NCI-H2081 treated with DMSO at 0.1 percent for 48 hours (cell line): ENCODE data around the gene CAD.
"Not testable (repeated sequence)": the region's sequence is repeated elsewhere in the genome, so short reads cannot be mapped to it uniquely, and the experiment has no call there.

ENCODE experiments used
- DNase-seq: peaks from one replicate; lab custom pipeline; 2025; lab: John Stamatoyannopoulos, UW

Gene CAD

DNA sequence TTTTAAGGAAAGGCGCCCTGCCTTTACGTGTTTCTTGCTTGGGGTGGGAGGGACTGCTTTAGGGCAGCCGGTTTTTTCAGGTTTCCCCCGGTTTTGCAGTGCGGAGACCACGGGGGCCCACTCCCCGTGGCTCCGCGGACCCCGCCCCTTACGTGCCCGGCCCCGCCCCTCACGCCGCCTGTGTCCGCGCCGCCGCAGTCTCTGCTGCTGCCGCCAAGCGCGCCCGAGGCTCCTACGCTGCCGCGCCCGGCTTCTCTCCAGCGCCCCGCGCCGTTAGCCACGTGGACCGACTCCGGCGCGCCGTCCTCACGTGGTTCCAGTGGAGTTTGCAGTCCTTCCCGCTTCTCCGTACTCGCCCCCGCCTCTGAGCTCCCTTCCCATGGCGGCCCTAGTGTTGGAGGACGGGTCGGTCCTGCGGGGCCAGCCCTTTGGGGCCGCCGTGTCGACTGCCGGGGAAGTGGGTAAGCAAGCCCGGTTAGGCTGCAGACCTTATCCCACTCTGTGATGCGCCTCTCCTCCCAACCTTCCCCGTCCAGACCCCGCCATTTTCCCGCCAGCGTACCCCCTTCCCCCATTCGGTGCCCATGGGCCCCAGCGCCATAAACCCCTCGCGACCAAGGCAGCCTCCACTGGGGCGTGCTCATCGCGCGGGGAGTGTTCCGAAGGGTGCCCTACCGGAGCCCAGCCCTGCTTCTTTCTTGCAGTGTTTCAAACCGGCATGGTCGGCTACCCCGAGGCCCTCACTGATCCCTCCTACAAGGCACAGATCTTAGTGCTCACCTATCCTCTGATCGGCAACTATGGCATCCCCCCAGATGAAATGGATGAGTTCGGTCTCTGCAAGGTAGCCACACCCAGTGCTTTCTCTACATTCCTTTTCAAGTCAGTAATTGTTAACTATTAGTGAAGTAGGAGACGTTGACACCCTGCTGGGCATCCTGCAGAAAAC, at the start of gene CAD:
Gene CAD, plus strand, starts transcription at position 197 of the 949 bp plus-strand sequence. Its CDS starts 183 bp downstream, at position 380.
- DNase-seq: peak; percentile 74

GRCh38 chr2:27170581-27171337, 46.4 kb upstream of the CAD start:
- no peak for DNase-seq

GRCh38 chr2:27171351-27171848, 45.8 kb upstream of the CAD start:
- no peak for DNase-seq

GRCh38 chr2:27174638-27175037, 42.5 kb upstream of the CAD start:
- DNase-seq: no peak

DNA sequence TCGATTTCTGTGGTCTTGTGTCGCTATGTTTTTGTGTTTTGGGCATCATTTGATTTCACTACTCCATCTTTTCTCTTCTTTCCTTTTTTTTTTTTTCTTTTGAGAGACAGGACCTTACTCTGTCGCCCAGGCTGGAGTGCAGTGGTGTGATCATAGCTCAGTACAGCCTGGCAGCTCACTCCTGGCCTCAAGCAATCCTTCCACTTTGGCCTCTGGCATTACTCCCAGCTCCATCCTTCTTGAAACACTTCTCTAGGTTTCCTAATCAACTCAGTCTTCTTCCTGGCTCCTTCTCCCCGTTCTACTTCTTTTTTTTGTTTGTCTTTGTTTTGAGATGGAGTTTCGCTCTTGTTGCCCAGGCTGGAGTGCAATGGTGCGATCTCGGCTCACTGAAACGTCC, 41.8 kb upstream of the CAD start:
- DNase-seq: no peak

DNA sequence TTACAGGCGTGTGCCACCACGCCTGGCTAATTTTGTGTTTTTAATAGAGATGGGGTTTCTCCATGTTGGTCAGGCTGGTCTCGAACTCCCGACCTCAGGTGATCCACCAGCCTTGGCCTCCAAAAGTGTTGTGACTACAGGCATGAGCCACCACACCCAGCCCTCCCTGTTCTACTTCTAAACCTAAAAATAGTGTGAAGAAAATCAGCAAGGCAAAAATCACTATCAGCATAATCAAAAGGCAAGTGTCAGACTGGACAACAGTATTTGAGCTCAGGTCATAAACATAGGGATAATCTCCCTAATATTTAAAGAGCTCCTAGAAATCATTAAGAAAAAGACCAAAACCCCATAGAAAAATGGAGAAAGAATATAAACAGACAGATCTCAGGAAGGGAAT, 41.4 kb upstream of the CAD start:
- not testable (repeated sequence) for DNase-seq

DNA sequence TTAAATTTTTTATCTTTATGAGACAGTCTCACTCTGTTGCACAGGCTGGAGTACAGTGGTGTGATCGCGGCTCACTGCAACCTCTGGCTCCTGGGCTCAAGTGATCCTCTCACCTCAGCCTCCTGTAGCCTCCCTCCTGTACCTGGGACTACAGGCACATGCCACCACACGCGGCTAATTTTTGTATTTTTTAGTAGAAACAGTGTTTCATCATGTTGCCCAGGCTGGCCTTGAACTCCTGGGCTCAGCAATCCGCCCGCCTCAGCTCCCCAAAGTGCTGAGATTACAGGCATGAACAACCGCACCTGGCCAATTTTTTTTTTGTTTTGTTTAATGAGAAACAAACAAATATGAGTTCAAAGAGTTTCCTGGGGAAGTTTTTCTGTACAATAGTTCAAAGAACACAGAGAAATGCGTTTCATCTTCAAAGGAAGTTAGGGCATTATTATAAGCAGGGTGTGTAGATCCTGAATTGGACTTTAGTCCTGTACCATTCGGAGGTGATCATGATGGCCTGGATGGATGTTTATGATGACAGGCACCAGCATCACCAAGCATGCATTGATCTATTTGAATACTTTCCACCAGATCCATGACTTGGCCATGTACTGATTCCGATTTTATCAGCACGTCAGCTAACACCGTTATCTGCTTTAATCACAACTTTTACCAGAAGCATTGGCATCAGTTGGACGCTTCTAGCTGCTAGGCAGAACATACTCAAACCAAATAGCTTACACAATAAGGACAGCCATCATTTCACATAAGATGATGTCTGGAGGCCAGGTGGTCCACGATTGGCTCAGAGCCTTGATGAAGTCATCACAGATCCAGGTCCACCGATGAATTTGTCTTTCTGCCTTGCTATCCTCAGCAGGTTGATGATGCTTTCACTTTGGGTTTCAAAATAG, 39.5 kb upstream of the CAD start:
- no peak for DNase-seq

GRCh38 chr2:27178469-27178868, 38.7 kb upstream of the CAD start:
- DNase-seq: no peak

GRCh38 chr2:27179344-27180000, 37.7 kb upstream of the CAD start:
- DNase-seq: no peak

DNA sequence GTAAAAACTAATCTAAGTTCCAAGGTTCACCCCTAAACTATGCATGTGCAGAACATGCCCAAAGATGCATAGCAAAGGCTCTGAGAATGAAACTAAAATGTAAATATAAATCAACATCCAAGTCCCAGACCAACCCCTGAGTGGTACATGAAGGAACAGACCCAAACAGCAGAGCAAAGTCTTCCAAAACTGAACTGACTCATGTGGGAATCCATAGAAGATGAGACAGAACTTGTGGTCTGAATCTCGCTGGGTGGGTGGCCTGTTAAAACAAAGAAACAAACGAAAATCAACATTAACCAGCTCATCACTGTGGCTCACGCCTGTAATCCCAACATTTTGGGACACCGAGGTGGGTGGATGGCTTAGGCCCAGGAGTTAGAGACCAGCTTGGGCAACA, 34.8 kb upstream of the CAD start:
- no peak for DNase-seq

- no peak for DNase-seq
These were observed 33.1 kb upstream of the CAD start for GRCh38 chr2:27184115-27184514.

- no peak for DNase-seq
These were observed 31.7 kb upstream of the CAD start for GRCh38 chr2:27185331-27186026.

- DNase-seq: no peak
These were observed 30.4 kb upstream of the CAD start for GRCh38 chr2:27186613-27187345.

DNA sequence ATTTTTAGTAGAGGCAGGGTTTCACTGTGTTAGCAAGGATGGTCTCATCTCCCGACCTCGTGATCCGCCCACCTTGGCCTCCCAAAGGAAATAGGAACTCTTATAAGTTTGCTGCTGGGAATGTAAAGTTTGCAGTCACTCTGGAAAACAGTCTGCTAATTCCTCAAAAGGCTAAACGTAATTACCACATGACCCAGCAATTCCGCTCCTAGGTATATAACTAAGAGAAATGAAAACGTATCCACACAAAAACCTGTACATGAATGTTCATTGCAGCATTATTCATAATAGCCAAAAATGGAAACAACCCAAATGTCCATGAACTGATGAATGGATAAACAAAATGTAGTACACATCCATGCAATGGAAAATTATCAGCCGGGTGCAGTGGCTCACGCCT, 27.2 kb upstream of the CAD start:
- DNase-seq: no peak

GRCh38 chr2:27191070-27191829, 25.9 kb upstream of the CAD start:
- peak; percentile 44 for DNase-seq

- peak; percentile 25 for DNase-seq
These were observed 22.4 kb upstream of the CAD start for GRCh38 chr2:27194538-27195354.

DNA sequence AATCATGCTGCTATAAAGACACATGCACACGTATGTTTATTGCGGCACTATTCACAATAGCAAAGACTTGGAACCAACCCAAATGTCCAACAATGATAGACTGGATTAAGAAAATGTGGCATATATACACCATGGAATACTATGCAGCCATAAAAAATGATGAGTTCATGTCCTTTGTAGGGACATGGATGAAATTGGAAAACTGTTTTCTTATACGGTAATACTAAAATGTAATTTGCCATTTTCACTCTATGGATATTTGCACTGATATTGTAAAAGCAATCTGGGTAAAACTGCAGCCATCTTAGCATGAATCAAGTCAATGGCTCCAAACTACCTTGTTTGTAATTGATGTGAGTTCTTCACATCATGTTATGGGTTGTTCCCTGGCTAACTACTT, 21.4 kb upstream of the CAD start:
- DNase-seq: not testable (repeated sequence)

GRCh38 chr2:27198068-27198467, 19.1 kb upstream of the CAD start:
- DNase-seq: not testable (repeated sequence)
